Effector memory CD8-positive, alpha-beta T cell (primary cell): ENCODE measurements around the gene EDN3.

Source experiments
- ATAC-seq: fragments of 150-1000 bp; cut with Tn5 transposase; replicated peaks from 2 replicates; pipeline ENCODE4 v1.10.0; 2021; ENCODE audit warnings: mild to moderate bottlenecking, moderate library complexity
- DNase-seq, 3 experiments: peaks; one replicate each; pipeline ENCODE4 v3.0.0; 2021
- H3K27ac Mint-ChIP-seq, 2 donors: one replicate each; pipeline ENCODE4 v1.8.0; 2022; ENCODE audit warnings: mild to moderate bottlenecking in 2 of 2, mixed read lengths in 2 of 2, moderate library complexity in 2 of 2
- H3K27me3 Mint-ChIP-seq, 2 donors: one replicate each; pipeline ENCODE4 v1.8.0; 2022; ENCODE audit warnings: mixed read lengths in 2 of 2
- H3K36me3 Mint-ChIP-seq: one replicate; pipeline ENCODE4 v1.8.0; 2022; ENCODE audit warnings: mild to moderate bottlenecking, moderate library complexity, mixed read lengths; ENCODE audit not compliant: insufficient read depth
- H3K4me1 Mint-ChIP-seq, 2 donors: one replicate each; pipeline ENCODE4 v1.8.0; 2022; ENCODE audit warnings: low read depth in 2 of 2, mixed read lengths in 2 of 2
- H3K4me3 Mint-ChIP-seq, 2 donors: one replicate each; pipeline ENCODE4 v1.8.0; 2022; ENCODE audit warnings: mild to moderate bottlenecking in 2 of 2, mixed read lengths in 2 of 2, moderate library complexity in 2 of 2
- H3K9me3 Mint-ChIP-seq, 2 donors: one replicate each; pipeline ENCODE4 v1.8.0; 2022; ENCODE audit warnings: mixed read lengths in 2 of 2

The EDN3 gene

GRCh38 chr20:59318201-59318790, 17.9 kb downstream of the EDN3 start:
- H3K27ac Mint-ChIP-seq: no peak overlapping the region
- DNase-seq: no peak
- no peaks in the 10 kb centered on the region for H3K4me1 Mint-ChIP-seq
- H3K4me3 Mint-ChIP-seq: no peak overlapping the region
- no peaks in the 10 kb centered on the region for H3K36me3 Mint-ChIP-seq
- peaks cover 14 to 39% of the 10 kb centered on the region in 2 donors for H3K27me3 Mint-ChIP-seq
- H3K9me3 Mint-ChIP-seq: no peaks in the 10 kb centered on the region
- ATAC-seq: no peak

DNA sequence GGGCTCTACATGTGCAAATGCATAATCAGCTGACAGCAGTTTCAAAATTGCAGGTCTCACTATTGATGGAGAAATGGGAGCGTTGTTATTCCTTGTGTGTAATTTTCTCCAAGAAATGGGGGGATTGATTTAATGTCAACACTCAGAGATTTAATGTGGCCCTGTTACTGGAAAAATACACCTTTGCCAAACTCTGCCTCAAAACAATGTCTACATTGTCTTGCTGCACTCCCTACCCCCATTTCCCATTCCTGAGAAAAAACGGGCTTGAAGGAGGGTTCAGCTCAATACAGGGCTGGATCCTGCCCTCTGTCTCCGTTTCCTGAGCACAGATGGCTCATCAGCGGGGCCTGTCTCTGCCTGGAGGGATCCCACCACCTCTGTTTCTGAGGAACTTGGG, 18.4 kb downstream of the EDN3 start:
- DNase-seq (no peak), ATAC-seq (no peak)
- Mint-ChIP-seq H3K27me3 (peaks cover 15 to 34% of the 10 kb centered on the region in 2 donors), H3K27ac (no peak overlapping the region), H3K4me1 (no peaks in the 10 kb centered on the region), H3K9me3 (no peaks in the 10 kb centered on the region), H3K36me3 (no peaks in the 10 kb centered on the region), H3K4me3 (no peak overlapping the region)

DNA sequence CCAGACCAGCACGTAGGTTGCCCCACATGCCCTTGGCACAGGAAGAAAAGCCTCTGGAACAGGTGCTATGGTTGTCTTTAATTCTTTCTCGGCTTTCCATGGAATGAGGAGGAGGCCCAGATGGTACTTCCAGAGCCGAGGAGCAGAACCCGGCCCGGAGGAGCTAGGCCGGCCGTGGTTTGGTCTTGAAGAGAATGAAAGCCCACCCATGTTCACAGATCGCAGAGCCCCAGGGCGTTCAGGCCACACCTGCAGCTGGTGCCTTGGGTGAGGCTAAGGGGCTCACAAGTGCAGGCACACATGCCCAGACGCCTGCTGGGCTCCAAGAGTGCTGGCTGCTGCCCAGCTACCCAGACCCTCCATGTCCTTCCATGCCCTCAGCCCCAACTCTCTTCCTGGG, 20.0 kb downstream of the EDN3 start:
- Mint-ChIP-seq H3K9me3 (no peaks in the 10 kb centered on the region), H3K27ac (no peak overlapping the region), H3K4me1 (no peaks in the 10 kb centered on the region), H3K27me3 (peaks cover 14 to 19% of the 10 kb centered on the region in 2 donors), H3K36me3 (no peaks in the 10 kb centered on the region), H3K4me3 (no peak overlapping the region)
- ATAC-seq: no peak
- no peak for DNase-seq

DNA sequence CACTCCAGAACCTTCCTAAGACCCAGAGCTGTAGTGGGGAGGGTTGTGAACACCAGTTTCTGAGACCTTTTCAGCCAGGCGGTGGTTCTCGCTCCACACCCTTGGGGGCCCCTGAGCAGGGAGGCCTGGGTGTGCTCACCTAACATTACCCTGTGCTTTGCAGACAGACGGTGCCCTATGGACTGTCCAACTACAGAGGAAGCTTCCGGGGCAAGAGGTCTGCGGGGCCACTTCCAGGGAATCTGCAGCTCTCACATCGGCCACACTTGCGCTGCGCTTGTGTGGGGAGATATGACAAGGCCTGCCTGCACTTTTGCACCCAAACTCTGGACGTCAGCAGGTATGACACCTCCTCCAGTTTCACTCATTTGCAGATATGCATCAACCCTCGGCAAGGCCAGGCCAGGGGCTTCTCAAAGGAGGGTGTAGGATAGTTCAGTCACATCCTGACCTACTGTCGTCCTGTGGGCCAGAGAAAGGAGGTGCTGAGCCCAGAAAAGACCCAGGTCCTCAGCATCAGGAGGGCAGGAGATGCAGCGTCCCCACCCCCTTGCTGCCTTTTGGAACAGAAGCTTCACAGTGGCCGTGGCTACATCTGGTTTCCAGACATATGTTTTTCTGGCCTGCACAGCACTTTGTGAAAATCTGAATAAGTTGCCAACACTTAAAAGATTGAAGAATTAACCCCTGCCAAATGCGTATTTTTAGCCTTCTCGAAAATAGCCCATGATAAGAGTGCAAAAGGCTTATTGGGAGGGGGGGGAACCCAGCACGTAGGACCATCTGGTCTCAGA, 20.6 kb downstream of the EDN3 start:
- ATAC-seq (no peak), DNase-seq (no peak)
- Mint-ChIP-seq H3K4me3 (no peak overlapping the region), H3K4me1 (no peaks in the 10 kb centered on the region), H3K27ac (no peak overlapping the region), H3K36me3 (no peaks in the 10 kb centered on the region), H3K27me3 (peaks cover 20% of the 10 kb centered on the region in 2 donors), H3K9me3 (no peaks in the 10 kb centered on the region)

DNA sequence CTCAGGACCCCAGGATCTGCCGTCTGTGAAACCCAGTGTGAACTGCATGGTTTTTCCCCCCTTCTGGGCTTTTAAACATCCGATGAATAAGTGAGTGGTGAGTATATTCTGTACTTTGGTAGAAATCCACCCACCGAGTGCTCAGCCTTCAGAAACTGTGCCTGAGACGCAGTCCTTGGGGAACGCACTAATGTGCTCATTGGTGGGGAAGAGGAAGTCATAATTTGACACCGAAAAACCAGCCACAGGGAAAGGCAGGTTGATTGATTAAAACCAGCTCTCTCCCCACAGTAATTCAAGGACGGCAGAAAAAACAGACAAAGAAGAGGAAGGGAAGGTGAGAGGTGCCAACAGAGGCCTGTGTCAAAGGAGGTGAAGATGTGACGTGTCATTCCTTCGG, 21.7 kb downstream of the EDN3 start:
- Mint-ChIP-seq H3K4me3 (no peak overlapping the region), H3K27me3 (peaks cover 27 to 30% of the 10 kb centered on the region in 2 donors), H3K4me1 (no peaks in the 10 kb centered on the region), H3K36me3 (no peaks in the 10 kb centered on the region), H3K9me3 (no peaks in the 10 kb centered on the region), H3K27ac (no peak overlapping the region)
- DNase-seq (no peak), ATAC-seq (no peak)

- DNase-seq (no peak), ATAC-seq (no peak)
- no peaks in the 10 kb centered on the region for H3K36me3 Mint-ChIP-seq
- H3K27ac Mint-ChIP-seq: no peak overlapping the region
- H3K4me1 Mint-ChIP-seq: no peaks in the 10 kb centered on the region
- peaks cover 29 to 34% of the 10 kb centered on the region in 2 donors for H3K27me3 Mint-ChIP-seq
- no peak overlapping the region for H3K4me3 Mint-ChIP-seq
- no peaks in the 10 kb centered on the region for H3K9me3 Mint-ChIP-seq
Measured at GRCh38 chr20:59322585-59323454, 22.4 kb downstream of the EDN3 start.

DNA sequence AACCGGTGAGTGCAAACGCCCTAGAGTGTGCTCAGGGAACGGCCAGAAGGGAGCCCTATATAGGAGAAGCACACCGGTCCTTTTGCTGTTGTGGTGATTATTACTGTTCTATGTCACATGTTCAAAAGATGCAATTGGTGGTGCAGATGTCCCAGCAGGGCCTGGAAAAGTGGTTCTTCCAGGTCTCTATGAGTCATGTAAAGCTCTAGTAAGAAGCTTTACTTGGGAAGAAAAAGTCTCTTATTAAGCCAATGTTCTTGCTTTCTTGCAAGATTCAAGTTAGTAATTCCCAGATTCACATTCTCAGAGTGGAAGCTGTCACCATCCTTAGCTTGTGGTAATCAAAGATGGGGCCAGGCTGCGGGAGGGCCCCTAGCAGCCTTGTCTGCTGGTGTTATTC, 23.3 kb downstream of the EDN3 start:
- no peak for ATAC-seq
- peaks cover 34 to 36% of the 10 kb centered on the region in 2 donors for H3K27me3 Mint-ChIP-seq
- no peak for DNase-seq
- no peak overlapping the region for H3K4me3 Mint-ChIP-seq
- no peak overlapping the region for H3K27ac Mint-ChIP-seq
- H3K36me3 Mint-ChIP-seq: no peaks in the 10 kb centered on the region
- H3K4me1 Mint-ChIP-seq: no peaks in the 10 kb centered on the region
- no peaks in the 10 kb centered on the region for H3K9me3 Mint-ChIP-seq

DNA sequence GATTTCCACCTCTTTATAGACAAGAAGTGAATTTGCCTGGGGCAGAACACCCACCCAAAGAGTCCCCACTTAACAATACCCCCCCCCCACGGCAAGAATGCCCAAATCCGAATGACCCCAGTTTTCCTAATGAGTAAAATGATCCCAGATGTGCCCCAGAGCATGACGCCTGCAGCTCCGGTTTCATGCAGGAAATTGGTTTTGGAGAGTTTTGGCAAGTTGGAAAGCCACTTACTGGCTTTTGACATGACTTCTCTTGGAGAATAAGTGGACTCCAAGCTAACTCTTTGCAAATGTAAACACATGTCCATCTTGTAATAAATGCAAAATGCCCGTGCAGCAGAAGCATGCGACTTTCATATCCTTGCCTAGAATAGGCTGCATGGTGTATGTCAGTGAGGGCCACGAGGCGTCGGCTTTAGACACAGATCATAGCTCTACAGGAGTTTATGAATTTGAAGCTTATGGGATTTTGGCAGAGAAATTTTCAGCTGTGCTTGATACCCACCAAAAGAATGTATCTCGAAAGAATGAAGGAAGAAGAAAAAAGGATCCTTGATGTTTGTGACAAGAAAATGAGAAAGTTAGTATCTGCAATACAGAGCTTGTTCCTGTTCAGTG, 24.2 kb downstream of the EDN3 start:
- no peaks in the 10 kb centered on the region for H3K9me3 Mint-ChIP-seq
- no peak overlapping the region for H3K4me3 Mint-ChIP-seq
- H3K36me3 Mint-ChIP-seq: no peaks in the 10 kb centered on the region
- no peaks in the 10 kb centered on the region for H3K4me1 Mint-ChIP-seq
- DNase-seq: no peak
- no peak overlapping the region for H3K27ac Mint-ChIP-seq
- peaks cover 34 to 36% of the 10 kb centered on the region in 2 donors for H3K27me3 Mint-ChIP-seq
- ATAC-seq: no peak

- Mint-ChIP-seq H3K4me1 (no peaks in the 10 kb centered on the region), H3K27ac (no peak overlapping the region), H3K27me3 (peaks cover 34 to 36% of the 10 kb centered on the region in 2 donors), H3K4me3 (no peak overlapping the region), H3K36me3 (no peaks in the 10 kb centered on the region), H3K9me3 (no peaks in the 10 kb centered on the region)
- no peak for DNase-seq
- no peak for ATAC-seq
Measured at GRCh38 chr20:59325142-59325523, 24.7 kb downstream of the EDN3 start.

DNA sequence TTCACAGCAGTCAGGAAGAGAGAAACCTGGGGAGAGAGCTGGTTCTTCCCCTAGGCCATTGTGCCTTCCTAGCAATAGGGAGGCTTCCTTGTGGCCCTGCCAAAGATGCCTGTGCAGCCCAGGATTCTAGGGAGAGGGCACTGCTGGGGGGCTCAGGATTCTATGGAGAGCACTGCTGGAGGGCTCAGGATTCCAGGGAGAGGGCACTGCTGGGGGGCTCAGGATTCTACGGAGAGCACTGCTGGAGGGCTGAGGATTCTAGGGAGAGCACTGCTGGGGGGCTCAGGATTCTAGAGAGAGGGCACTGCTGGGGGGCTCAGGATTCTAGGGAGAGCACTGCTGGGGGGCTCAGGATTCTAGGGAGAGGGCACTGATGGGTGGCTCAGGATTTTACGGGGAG, 25.8 kb downstream of the EDN3 start:
- H3K4me1 Mint-ChIP-seq: no peaks in the 10 kb centered on the region
- no peaks in the 10 kb centered on the region for H3K9me3 Mint-ChIP-seq
- ATAC-seq (no peak), DNase-seq (no peak)
- H3K36me3 Mint-ChIP-seq: no peaks in the 10 kb centered on the region
- H3K4me3 Mint-ChIP-seq: no peak overlapping the region
- no peak overlapping the region for H3K27ac Mint-ChIP-seq
- peaks cover 39% of the 10 kb centered on the region in 2 donors for H3K27me3 Mint-ChIP-seq

- Mint-ChIP-seq H3K27ac (no peak overlapping the region), H3K4me1 (no peaks in the 10 kb centered on the region), H3K4me3 (no peak overlapping the region), H3K9me3 (no peaks in the 10 kb centered on the region), H3K36me3 (no peaks in the 10 kb centered on the region), H3K27me3 (peaks cover 39 to 46% of the 10 kb centered on the region in 2 donors)
- no peak for ATAC-seq
- DNase-seq: no peak
Measured at GRCh38 chr20:59328071-59328470, 27.7 kb downstream of the EDN3 start.

DNA sequence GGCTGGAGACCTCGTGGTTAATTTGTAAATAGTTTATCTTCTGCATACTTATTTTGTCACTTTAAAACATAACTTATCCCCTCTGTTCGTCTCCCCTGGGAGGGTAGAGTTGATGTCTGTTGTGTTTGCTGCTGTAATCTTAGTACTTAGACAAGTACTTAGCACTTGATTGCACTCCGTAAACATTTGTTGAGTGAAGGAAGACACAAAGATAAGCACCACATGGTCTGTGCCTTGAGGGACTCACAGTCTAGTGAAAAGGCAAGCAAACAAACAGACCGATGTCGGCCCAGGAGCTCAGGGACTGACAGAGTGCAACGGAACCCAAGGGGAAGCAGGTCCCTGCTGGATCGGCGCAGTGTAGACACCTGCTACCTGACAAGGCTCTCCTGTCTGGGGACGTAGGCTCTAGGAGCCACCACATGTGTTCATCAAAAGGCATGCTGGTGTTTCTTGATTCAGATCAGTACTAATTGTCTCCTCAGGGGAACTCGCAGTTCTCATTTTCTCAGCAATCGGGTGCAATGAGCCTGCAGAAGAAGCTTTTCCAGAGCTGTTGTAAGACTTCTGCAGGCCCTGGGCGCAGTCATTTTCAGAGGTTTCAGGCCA, 31.4 kb downstream of the EDN3 start:
- DNase-seq (no peak), ATAC-seq (no peak)
- Mint-ChIP-seq H3K27ac (no peak overlapping the region), H3K4me3 (no peak overlapping the region), H3K27me3 (peaks cover 28 to 39% of the 10 kb centered on the region in 2 donors), H3K9me3 (no peaks in the 10 kb centered on the region), H3K4me1 (no peaks in the 10 kb centered on the region), H3K36me3 (no peaks in the 10 kb centered on the region)

GRCh38 chr20:59333260-59333845, 32.9 kb downstream of the EDN3 start:
- Mint-ChIP-seq H3K27ac (no peak overlapping the region), H3K4me1 (no peaks in the 10 kb centered on the region), H3K36me3 (no peaks in the 10 kb centered on the region), H3K9me3 (no peaks in the 10 kb centered on the region), H3K4me3 (no peak overlapping the region), H3K27me3 (peaks cover 18 to 32% of the 10 kb centered on the region in 2 donors)
- DNase-seq (no peak), ATAC-seq (no peak)
